Fibroblast of skin of left quadriceps (primary cell): ENCODE data around the gene SPX.

Experiments
- DNase-seq, 2 experiments: peaks; one replicate each; pipeline ENCODE4 v3.0.0-alpha.2; 2013; ENCODE audit warnings: low read depth in 2 of 2

The SPX gene

GRCh38 chr12:21526053-21526452 is at the start of gene SPX:
TSS of gene SPX (plus strand) at chr12:21526296. CDS start at chr12:21526473, 177 bp downstream.
- DNase-seq = peak in 1 of 2 experiments; percentile 17

DNA sequence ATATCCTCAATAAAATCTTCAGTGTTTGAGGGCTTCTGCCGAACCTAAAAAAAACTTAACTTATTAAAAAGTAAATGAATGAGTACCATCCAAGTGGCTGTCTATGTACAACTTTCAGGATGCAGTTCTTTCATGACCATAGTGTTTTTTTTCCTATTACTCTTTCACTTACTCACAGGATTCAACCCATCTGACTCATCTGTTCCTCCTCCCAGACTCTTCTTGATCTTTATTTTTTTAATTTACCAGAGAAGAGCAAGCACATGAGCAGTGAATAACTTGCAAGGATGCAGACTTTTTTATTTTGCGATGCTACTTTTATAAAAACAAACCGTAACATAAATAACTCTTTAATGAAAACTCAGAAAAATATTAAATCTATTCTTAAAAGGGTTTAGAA is 49.1 kb upstream of the SPX start:
- peak; percentile 2 to 6 for DNase-seq

GRCh38 chr12:21478756-21479455 is 47.2 kb upstream of the SPX start:
- DNase-seq = no peak

DNA sequence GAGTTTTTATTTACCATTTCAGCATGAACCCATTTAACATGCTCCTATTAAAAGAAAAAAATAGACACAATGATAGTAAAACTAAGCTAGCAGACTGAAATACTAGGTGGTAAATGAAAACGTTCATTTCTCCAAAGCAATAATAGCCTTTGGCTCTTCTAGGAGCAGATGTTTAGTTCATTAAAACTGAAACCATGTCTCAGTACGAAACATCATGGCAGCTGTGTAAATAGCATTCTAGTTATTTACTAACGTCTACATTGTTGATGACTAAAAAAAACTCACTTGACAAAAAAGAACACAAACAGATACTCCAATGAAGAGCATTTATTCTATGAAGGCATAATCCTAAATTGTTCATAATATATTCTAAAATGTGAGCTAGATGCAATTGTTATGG is 42.6 kb upstream of the SPX start:
- no peak for DNase-seq

GRCh38 chr12:21485998-21486397 is 40.1 kb upstream of the SPX start:
- DNase-seq = no peak

GRCh38 chr12:21499765-21500164 is 26.3 kb upstream of the SPX start:
- DNase-seq = no peak

DNA sequence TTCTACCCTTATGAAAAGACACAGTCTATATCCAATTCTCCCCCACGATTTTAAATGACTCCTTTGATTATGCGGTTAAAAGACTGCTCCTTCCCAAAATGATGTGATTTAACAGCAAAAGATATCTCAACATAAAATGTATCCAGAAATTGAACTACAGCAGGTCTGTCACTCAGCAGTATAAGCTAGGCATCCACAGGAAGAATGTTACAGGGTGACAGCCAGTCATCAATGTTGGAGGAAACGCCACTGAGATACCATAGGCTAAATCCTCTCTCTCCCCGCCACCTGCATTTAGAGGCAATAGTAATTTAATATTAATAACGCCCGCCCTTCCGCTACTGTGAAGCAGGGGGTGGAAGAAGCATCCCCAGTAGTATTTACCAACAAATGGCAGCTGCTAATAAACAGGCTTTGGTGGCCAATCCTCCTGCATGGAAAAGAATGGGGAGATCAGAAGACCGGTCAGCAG is 25.3 kb upstream of the SPX start:
- DNase-seq = no peak

GRCh38 chr12:21501258-21502163 is 24.6 kb upstream of the SPX start, which contains the start of the genes GOLT1B and RECQL:
TSS of gene GOLT1B (plus strand) at chr12:21501789. CDS start at chr12:21501924, 135 bp downstream.
TSS of gene RECQL (minus strand) at chr12:21501635. CDS start at chr12:21499570, 2,065 bp downstream.
- DNase-seq = peak; percentile 97

GRCh38 chr12:21502164-21502496 is 24.0 kb upstream of the SPX start:
- peak in 1 of 2 experiments; percentile 2 for DNase-seq

GRCh38 chr12:21502872-21503271 is 23.2 kb upstream of the SPX start:
- DNase-seq = no peak

DNA sequence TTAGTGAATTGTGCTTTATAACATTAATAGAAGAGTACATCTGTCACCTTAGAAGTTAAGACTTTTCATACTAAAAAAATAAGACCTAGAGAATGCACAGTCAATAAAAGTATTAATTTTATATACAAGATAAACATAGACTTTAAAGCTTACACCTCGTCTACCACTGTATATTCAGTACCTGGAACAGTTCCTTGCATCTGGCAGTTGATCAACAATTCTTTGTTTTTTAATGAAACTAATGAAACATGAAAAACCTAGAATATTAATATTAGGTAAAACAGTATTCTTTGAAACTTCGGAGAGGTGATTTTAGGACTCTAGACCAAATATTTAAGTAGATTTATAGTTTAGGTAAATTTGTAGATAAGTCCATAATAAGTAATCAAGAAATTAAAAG is 20.2 kb upstream of the SPX start:
- no peak for DNase-seq

DNA sequence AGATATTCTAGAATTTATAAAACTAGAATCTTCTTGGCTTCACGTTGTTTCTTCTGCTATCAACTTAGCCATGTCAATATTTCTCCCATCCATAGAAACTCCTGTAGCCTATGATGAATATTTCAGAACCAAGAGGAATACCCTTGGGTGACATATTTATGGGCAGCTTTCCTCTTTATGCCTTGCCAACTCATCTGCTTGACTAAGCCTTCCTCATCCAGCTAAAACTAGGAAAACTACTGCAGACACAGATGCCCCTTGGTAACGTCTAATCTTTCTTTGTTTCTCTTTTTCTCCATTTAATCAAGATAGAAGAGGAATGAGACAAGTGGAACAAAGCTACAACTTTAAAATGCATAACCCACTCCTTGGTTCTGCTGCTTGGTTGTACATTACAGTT is 18.2 kb upstream of the SPX start:
- DNase-seq = no peak

DNA sequence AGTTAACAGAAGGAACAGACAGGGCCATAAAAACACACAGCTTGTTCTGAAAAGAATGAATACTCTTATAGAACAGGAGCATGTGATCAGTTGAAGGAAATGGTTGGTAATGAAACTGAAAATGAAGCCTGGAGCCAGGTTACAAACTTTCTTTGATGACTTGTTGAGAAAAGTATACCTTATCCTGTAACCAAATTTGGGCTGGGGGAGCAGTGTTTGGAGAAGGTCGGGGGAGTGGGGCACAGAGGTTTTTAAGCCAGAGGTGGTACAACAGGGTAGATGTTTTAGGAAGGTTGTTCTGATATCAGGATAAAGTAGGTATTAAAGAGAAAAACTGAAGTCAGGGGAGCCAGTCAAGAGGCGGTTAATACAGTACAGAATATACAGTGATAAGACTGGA is 16.3 kb upstream of the SPX start:
- no peak for DNase-seq

- no peak for DNase-seq
Measured at GRCh38 chr12:21516281-21516680, 9.8 kb upstream of the SPX start.

DNA sequence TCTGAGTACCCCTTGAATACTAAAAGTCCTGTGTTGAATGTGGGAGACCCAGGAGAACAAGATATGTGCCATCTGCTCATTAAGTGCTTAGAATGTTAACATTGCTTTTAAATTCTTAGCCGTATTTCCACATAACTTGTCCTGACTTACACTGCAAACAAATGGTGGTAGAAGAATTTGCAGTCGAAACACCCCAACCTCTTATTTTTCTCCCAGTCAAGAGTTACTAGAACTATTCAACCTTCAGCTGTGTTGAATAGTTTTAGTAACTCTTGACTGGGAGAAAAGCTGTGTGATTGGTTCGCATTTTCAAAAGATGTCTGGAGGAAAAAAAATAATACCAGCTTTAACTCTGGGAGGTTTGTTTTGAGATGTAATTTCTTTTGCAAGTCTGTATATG is 7.6 kb upstream of the SPX start:
- no peak for DNase-seq

- no peak for DNase-seq
Measured at GRCh38 chr12:21521541-21521940, 4.6 kb upstream of the SPX start.

- no peak for DNase-seq
Measured at GRCh38 chr12:21523148-21523547, 2.9 kb upstream of the SPX start.

DNA sequence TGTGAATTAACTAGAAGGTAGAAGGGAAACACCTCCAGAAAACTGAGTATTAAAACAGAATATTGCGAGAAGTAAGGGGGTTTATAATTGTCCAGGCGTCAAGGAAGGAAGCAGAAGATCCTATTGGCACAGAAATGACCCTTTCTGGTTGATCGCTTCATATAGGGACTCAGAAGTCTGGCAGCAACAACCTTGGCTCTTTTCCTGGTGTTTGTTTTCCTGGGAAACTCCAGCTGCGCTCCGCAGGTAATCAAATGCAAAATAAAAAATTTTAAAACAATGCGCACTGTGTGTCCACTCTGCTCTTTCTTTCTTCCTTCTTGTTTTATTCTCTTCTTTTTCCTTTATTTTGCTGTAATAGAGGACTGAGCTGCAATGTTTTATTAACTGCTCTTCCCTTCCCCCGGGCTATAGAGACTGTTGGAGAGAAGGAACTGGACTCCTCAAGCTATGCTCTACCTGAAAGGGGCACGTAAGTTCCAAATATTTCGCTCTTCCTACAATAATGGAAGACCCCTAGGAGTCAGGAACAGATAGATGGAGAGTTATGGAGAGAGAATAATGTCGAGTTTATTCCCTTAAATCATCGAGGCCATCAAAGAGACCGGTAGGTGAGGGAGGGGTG is 737 bp downstream of the SPX start:
- no peak for DNase-seq

- no peak for DNase-seq
Measured at GRCh38 chr12:21527451-21528180, 1.5 kb downstream of the SPX start.

- no peak for DNase-seq
Measured at GRCh38 chr12:21528953-21529352, 2.9 kb downstream of the SPX start.

- DNase-seq = no peak
Measured at GRCh38 chr12:21529456-21529855, 3.4 kb downstream of the SPX start.
